Mesendoderm (in vitro differentiated cells): Measurements from ENCODE around the gene MTHFD1L.

Source experiments
- DNase-seq: peaks from one replicate; pipeline ENCODE4 v3.0.0; 2013
- H2AK5ac ChIP-seq: 2 replicates; pipeline ENCODE4 v1.6.1; 2013; ENCODE audit warnings: low read length, inconsistent platforms
- H2BK120ac ChIP-seq: 2 replicates; pipeline ENCODE4 v1.6.1; 2013; ENCODE audit warnings: low read depth, mild to moderate bottlenecking, low read length, moderate library complexity, mixed read lengths
- H2BK15ac ChIP-seq: replicated peaks from 2 replicates; pipeline ENCODE4 v1.6.1; 2013; ENCODE audit warnings: low read depth, mild to moderate bottlenecking, moderate library complexity
- H2BK5ac ChIP-seq: 2 replicates; pipeline ENCODE4 v1.6.1; 2013; ENCODE audit warnings: low read length, inconsistent platforms
- H3K18ac ChIP-seq: 2 replicates; pipeline ENCODE4 v1.6.1; 2013; ENCODE audit warnings: mild to moderate bottlenecking, low read length, mixed read lengths
- H3K23ac ChIP-seq: one replicate; pipeline ENCODE4 v1.6.1; 2013; ENCODE audit warnings: low read length
- H3K27ac ChIP-seq: 2 replicates; pipeline ENCODE4 v1.5.1; 2013; ENCODE audit warnings: low read depth, mild to moderate bottlenecking, inconsistent platforms, low read length, moderate library complexity
- H3K27me3 ChIP-seq: 2 replicates; pipeline ENCODE4 v1.6.1; 2013; ENCODE audit warnings: low read length, control low read depth, mild to moderate bottlenecking, inconsistent platforms; ENCODE audit not compliant: insufficient read depth, poor library complexity
- H3K36me3 ChIP-seq: 2 replicates; pipeline ENCODE4 v1.6.1; 2013; ENCODE audit warnings: low read length, inconsistent platforms; ENCODE audit not compliant: control insufficient read depth, insufficient read depth
- H3K4ac ChIP-seq: one replicate; pipeline ENCODE4 v1.6.1; 2013; ENCODE audit warnings: low read depth, mild to moderate bottlenecking, low read length, moderate library complexity
- H3K4me1 ChIP-seq: 2 replicates; pipeline ENCODE4 v1.6.1; 2013; ENCODE audit warnings: low read depth, low read length, inconsistent platforms; ENCODE audit not compliant: control insufficient read depth
- H3K4me2 ChIP-seq: 2 replicates; pipeline ENCODE4 v1.6.1; 2013; ENCODE audit warnings: low read length
- H3K4me3 ChIP-seq: 2 replicates; pipeline ENCODE4 v1.5.1; 2013; ENCODE audit warnings: mild to moderate bottlenecking, low read length
- H3K56ac ChIP-seq: one replicate; pipeline ENCODE4 v1.6.1; 2013; ENCODE audit warnings: low read length
- H3K79me1 ChIP-seq: 2 replicates; pipeline ENCODE4 v1.6.1; 2013; ENCODE audit warnings: low read length, inconsistent platforms
- H3K79me2 ChIP-seq: 2 replicates; pipeline ENCODE4 v1.6.1; 2013; ENCODE audit warnings: mild to moderate bottlenecking, low read length; ENCODE audit not compliant: control insufficient read depth, insufficient read depth
- H3K9ac ChIP-seq: 2 replicates; pipeline ENCODE4 v1.6.1; 2013; ENCODE audit warnings: low read length, inconsistent platforms
- H4K5ac ChIP-seq: one replicate; pipeline ENCODE4 v1.6.1; 2013; ENCODE audit warnings: low read length
- H4K8ac ChIP-seq: one replicate; pipeline ENCODE4 v1.6.1; 2013; ENCODE audit warnings: low read depth, mild to moderate bottlenecking, control low read depth, low read length, moderate library complexity
- WGBS: extraction: QIAGEN DNeasy Blood & Tissue Kit; methylation state at CpG from one replicate; pipeline ENCODE4 v1.1.7; 2013; ENCODE audit warnings: low lambda C conversion rate, missing lambda C conversion rate; ENCODE audit not compliant: insufficient coverage; ENCODE audit errors: extremely low coverage; 5-methylcytosine and 5-hydroxymethylcytosine counted together

Gene MTHFD1L

DNA sequence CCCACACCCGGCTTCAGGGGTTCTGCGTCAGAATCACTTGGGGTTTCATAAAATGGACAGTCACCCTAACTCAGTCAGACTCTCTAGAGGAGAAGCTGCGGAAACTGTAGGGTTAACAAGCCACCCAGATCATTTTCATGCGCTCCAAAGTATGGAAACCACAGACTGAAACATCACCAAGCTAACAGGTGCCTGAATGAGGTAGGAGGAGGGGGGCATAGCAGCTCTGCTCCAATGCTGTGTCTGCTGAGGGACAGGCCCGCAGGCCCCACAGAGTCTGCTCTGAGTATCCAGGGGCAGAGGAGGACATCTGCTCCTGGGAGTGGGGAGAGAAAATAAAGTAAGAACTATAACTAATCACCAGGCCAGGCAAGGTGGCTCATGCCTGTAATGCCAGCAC, 277.2 kb downstream of the MTHFD1L start:
- H2BK5ac ChIP-seq = no peak overlapping the region
- no peak overlapping the region for H2AK5ac ChIP-seq
- WGBS = no CpG with 5 or more reads among the region's 5 CpGs
- no peaks in the 10 kb centered on the region for H3K27me3 ChIP-seq
- H3K79me1 ChIP-seq = no peaks in the 10 kb centered on the region
- H3K4me3 ChIP-seq = no peak overlapping the region
- H2BK120ac ChIP-seq = no peak overlapping the region
- H4K5ac ChIP-seq = no peak overlapping the region
- H3K4me2 ChIP-seq = no peak overlapping the region
- no peak overlapping the region for H2BK15ac ChIP-seq
- H3K4me1 ChIP-seq = no peaks in the 10 kb centered on the region
- no peaks in the 10 kb centered on the region for H3K36me3 ChIP-seq
- H3K18ac ChIP-seq = no peak overlapping the region
- no peak for DNase-seq
- no peak overlapping the region for H3K27ac ChIP-seq
- H4K8ac ChIP-seq = no peak overlapping the region
- no peaks in the 10 kb centered on the region for H3K79me2 ChIP-seq
- H3K4ac ChIP-seq = no peak overlapping the region
- H3K23ac ChIP-seq = no peak overlapping the region
- H3K56ac ChIP-seq = no peak overlapping the region
- no peak overlapping the region for H3K9ac ChIP-seq

- Histone ChIP-seq H3K9ac (no peak overlapping the region), H3K56ac (no peak overlapping the region), H2BK5ac (no peak overlapping the region), H3K36me3 (no peaks in the 10 kb centered on the region), H4K8ac (no peak overlapping the region), H3K79me2 (no peaks in the 10 kb centered on the region), H3K18ac (no peak overlapping the region), H3K4ac (no peak overlapping the region), H3K27me3 (no peaks in the 10 kb centered on the region), H3K23ac (no peak overlapping the region), H3K27ac (no peak overlapping the region), H2BK15ac (no peak overlapping the region), H3K4me2 (no peak overlapping the region), H4K5ac (no peak overlapping the region), H3K79me1 (no peaks in the 10 kb centered on the region), H3K4me1 (no peaks in the 10 kb centered on the region), H3K4me3 (no peak overlapping the region), H2BK120ac (no peak overlapping the region), H2AK5ac (no peak overlapping the region)
- no CpG with 5 or more reads among the region's 4 CpGs for WGBS
- DNase-seq = no peak
Observed at GRCh38 chr6:151143337-151143736, 277.8 kb downstream of the MTHFD1L start.

DNA sequence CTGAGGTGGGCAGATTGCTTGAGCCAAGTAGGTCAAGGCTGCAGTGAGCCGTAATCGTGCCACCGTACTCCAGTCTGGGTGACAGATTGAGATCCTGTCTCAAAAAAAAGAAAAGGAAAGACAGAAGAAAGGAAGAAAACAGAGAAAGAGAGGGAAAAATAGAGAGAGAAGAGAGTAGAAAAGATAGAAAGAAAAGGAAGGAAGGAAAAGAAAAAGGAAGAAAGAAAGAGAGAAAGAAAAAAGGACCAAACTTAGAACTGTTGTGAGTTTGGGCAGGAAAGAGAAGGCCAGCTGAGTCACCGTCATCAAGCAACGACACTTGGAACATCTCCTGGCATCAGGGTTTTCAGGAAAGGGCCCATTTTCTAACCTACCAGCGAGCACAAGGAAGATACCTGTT, 278.3 kb downstream of the MTHFD1L start:
- no peak overlapping the region for H3K27ac ChIP-seq
- DNase-seq = no peak
- H3K27me3 ChIP-seq = no peaks in the 10 kb centered on the region
- WGBS = no CpG with 5 or more reads among the region's 6 CpGs
- no peak overlapping the region for H3K4me2 ChIP-seq
- H3K79me2 ChIP-seq = no peaks in the 10 kb centered on the region
- H2BK15ac ChIP-seq = no peak overlapping the region
- no peak overlapping the region for H3K4ac ChIP-seq
- no peak overlapping the region for H3K23ac ChIP-seq
- H4K8ac ChIP-seq = no peak overlapping the region
- no peak overlapping the region for H2BK5ac ChIP-seq
- no peak overlapping the region for H3K4me3 ChIP-seq
- no peaks in the 10 kb centered on the region for H3K79me1 ChIP-seq
- no peak overlapping the region for H4K5ac ChIP-seq
- no peak overlapping the region for H3K18ac ChIP-seq
- no peaks in the 10 kb centered on the region for H3K36me3 ChIP-seq
- H3K56ac ChIP-seq = no peak overlapping the region
- no peak overlapping the region for H2AK5ac ChIP-seq
- H3K4me1 ChIP-seq = no peaks in the 10 kb centered on the region
- no peak overlapping the region for H2BK120ac ChIP-seq
- H3K9ac ChIP-seq = no peak overlapping the region

DNA sequence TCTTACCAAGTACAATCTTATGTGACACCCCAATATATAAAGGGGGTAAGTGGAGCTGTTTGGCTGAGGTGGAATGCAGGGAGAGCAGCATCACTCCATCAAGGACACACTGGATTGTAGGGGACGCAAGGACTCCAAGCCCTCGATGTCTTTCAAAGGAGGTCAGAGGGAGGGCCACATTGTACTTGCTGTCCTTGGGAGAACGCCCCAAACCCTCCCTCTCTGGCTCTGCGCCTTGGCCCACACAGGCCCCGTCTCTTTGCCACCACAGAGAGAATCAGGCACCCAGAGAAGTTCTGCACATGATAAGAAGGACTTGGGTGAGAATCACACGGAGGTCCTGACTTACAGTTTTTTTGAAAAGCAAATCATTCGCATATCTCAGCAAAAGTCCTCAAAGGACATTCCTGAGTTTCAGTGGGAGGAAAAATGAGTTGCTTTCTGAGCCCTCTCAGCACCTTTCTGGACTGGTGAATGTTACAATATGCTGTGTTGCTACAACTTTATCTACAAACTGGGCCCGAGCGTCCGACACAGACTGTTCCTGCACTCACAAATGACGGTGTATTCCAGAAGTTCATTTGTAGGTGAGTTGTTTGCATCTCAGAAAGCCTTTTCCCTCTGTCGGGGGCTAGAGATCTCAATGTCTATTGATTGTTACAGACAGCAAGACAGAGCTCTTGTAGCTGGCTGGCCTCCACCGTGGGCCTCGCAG, 281.8 kb downstream of the MTHFD1L start:
- H3K27me3 ChIP-seq = no peaks in the 10 kb centered on the region
- no peak overlapping the region for H3K27ac ChIP-seq
- no peaks in the 10 kb centered on the region for H3K36me3 ChIP-seq
- H3K4me1 ChIP-seq = no peaks in the 10 kb centered on the region
- H3K4me2 ChIP-seq = no peak overlapping the region
- no peak overlapping the region for H3K18ac ChIP-seq
- no peak overlapping the region for H3K56ac ChIP-seq
- H2AK5ac ChIP-seq = no peak overlapping the region
- no peak overlapping the region for H2BK120ac ChIP-seq
- H2BK15ac ChIP-seq = no peak overlapping the region
- no peak for DNase-seq
- no peak overlapping the region for H3K4me3 ChIP-seq
- no peak overlapping the region for H4K5ac ChIP-seq
- H3K79me1 ChIP-seq = no peaks in the 10 kb centered on the region
- no peak overlapping the region for H4K8ac ChIP-seq
- WGBS = no CpG with 5 or more reads among the region's 14 CpGs
- no peak overlapping the region for H3K23ac ChIP-seq
- no peak overlapping the region for H3K4ac ChIP-seq
- no peak overlapping the region for H2BK5ac ChIP-seq
- no peak overlapping the region for H3K9ac ChIP-seq
- no peaks in the 10 kb centered on the region for H3K79me2 ChIP-seq

DNA sequence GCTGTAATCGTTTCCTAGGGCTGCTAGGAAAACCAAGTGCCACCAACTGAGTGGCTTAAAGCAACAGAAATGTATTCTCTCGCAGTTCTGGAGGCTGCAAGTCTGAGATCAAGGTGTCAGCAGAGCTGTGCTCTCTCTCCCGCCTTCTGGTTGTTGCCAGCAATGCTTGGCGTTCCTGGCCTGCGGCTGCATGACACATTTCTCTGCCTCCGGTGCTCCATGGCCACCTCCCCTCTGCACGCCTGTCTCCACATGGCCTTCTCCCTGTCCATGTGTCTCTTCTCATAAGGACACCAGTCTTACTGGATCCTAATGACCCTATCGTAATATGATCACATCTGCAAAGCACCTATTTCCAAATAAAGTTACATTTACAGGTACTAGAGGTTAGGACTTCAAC, 282.6 kb downstream of the MTHFD1L start:
- peak; percentile 12 for DNase-seq
- no CpG with 5 or more reads among the region's 8 CpGs for whole genome bisulfite sequencing
- Histone ChIP-seq H2BK120ac (no peak overlapping the region), H3K9ac (no peak overlapping the region), H2BK5ac (no peak overlapping the region), H3K18ac (no peak overlapping the region), H3K56ac (no peak overlapping the region), H2AK5ac (no peak overlapping the region), H3K27me3 (no peaks in the 10 kb centered on the region), H4K8ac (no peak overlapping the region), H3K27ac (no peak overlapping the region), H4K5ac (no peak overlapping the region), H3K36me3 (no peaks in the 10 kb centered on the region), H3K4me1 (no peaks in the 10 kb centered on the region), H3K79me2 (no peaks in the 10 kb centered on the region), H3K4me2 (no peak overlapping the region), H3K79me1 (no peaks in the 10 kb centered on the region), H3K23ac (peak overlapping the region; percentile 60), H2BK15ac (no peak overlapping the region), H3K4me3 (no peak overlapping the region), H3K4ac (no peak overlapping the region)

DNA sequence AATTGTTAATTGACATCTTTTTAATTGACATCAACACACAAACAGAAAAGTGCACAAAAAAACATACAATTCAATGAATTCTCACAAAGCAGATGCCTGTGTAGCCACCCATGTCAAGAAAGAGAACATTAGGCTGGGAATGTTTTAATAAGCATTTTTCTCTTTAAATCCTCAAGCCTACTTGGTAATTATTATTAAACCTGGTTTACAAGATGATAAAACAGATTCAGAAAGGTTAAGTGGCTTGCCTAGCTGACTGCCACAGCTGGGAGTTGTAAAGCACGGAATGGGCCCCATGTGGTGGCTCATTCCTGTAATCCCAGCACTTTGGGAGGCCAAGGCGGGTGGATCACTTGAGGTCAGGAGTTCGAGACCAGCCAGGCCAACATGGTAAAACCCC, 284.3 kb downstream of the MTHFD1L start:
- Histone ChIP-seq H3K79me1 (no peaks in the 10 kb centered on the region), H3K79me2 (no peaks in the 10 kb centered on the region), H3K9ac (no peak overlapping the region), H3K27me3 (no peaks in the 10 kb centered on the region), H3K4me3 (no peak overlapping the region), H3K27ac (no peak overlapping the region), H3K18ac (no peak overlapping the region), H3K36me3 (no peaks in the 10 kb centered on the region), H2BK5ac (no peak overlapping the region), H2BK15ac (no peak overlapping the region), H4K8ac (no peak overlapping the region), H2AK5ac (no peak overlapping the region), H3K4me1 (no peaks in the 10 kb centered on the region), H3K23ac (no peak overlapping the region), H2BK120ac (no peak overlapping the region), H3K4ac (no peak overlapping the region), H3K4me2 (no peak overlapping the region), H3K56ac (no peak overlapping the region), H4K5ac (no peak overlapping the region)
- DNase-seq = no peak
- no CpG with 5 or more reads among the region's 3 CpGs for WGBS
